Smooth muscle cell (in vitro differentiated cells): ENCODE results near the gene INHBB. TPM values are rescaled to one million over a fixed set of nuclear protein-coding genes. Genes with fewer than 3 reads are reported as not detected.
"Not testable (repeated sequence)": the region's sequence is repeated elsewhere in the genome, so short reads cannot be mapped to it uniquely, and the experiment has no call there.

Source experiments
- DNase-seq: peaks from one replicate; lab custom pipeline; 2025; ENCODE audit not compliant: unreplicated experiment; lab: John Stamatoyannopoulos, UW
- H2AFZ ChIP-seq: fragments of 200-600 bp; sonication (generic); 2 replicates; pipeline ENCODE4 v1.6.0; 2016; ENCODE audit warnings: antibody characterized with exemption, low read depth, mild to moderate bottlenecking
- H3F3A ChIP-seq: fragments of 200-600 bp; sonication (generic); 2 replicates; pipeline ENCODE4 v1.6.0; 2017; ENCODE audit warnings: antibody characterized with exemption, low read depth
- H3K27ac ChIP-seq: fragments of 200-600 bp; sonication (generic); 2 replicates; pipeline ENCODE4 v1.5.1; 2016; ENCODE audit warnings: low read depth, mild to moderate bottlenecking
- H3K27me3 ChIP-seq: fragments of 200-600 bp; sonication (generic); 2 replicates; pipeline ENCODE4 v1.6.1; 2016; ENCODE audit warnings: low read depth, mild to moderate bottlenecking
- H3K36me3 ChIP-seq: fragments of 200-600 bp; sonication (generic); 2 replicates; pipeline ENCODE4 v1.5.1; 2016; ENCODE audit warnings: low read depth
- H3K4me1 ChIP-seq: fragments of 200-600 bp; sonication (generic); 2 replicates; pipeline ENCODE4 v1.5.1; 2016; ENCODE audit warnings: low read depth
- H3K4me2 ChIP-seq: fragments of 200-600 bp; sonication (generic); 2 replicates; pipeline ENCODE4 v1.6.0; 2016; ENCODE audit warnings: mild to moderate bottlenecking
- H3K4me3 ChIP-seq: fragments of 200-600 bp; sonication (generic); 2 replicates; pipeline ENCODE4 v1.5.1; 2016; ENCODE audit warnings: mild to moderate bottlenecking
- H3K79me2 ChIP-seq: fragments of 200-600 bp; sonication (generic); 2 replicates; pipeline ENCODE4 v1.6.0; 2016; ENCODE audit warnings: low read depth, mild to moderate bottlenecking
- H3K9ac ChIP-seq: fragments of 200-600 bp; sonication (generic); 2 replicates; pipeline ENCODE4 v1.6.0; 2016; ENCODE audit warnings: low read depth
- H3K9me3 ChIP-seq: fragments of 200-600 bp; sonication (generic); replicated peaks from 2 replicates; pipeline ENCODE4 v1.5.1; 2016; ENCODE audit warnings: low read depth
- H4K20me1 ChIP-seq: fragments of 200-600 bp; sonication (generic); 2 replicates; pipeline ENCODE4 v1.6.0; 2016; ENCODE audit warnings: low read depth
- WGBS: methylation state at CpG from one replicate; pipeline ENCODE4 v1.1.7; 2016; ENCODE audit warnings: low lambda C conversion rate; 5-methylcytosine and 5-hydroxymethylcytosine counted together
- polyA plus RNA-seq: library from polyadenylated mRNA; unstranded; fragments of >200 nt; fragmentation: Nextera tagmentation; extraction: Ambion mirVana; gene quantifications from 2 replicates; pipeline ENCODE4 v1.2.1, GENCODE V29; 2016
- total RNA-seq: library from RNA; depleted of rRNA; stranded (reverse); fragments of >200 nt; gene quantifications from 2 replicates; pipeline ENCODE4 v1.2.3, GENCODE V29; 2014
- TF ChIP-seq, protein P1 (sequence below): fragments of 200-600 bp; sonication (generic); IDR thresholded peaks from 2 replicates; pipeline ENCODE4 v1.5.1; 2017; ENCODE audit warnings: borderline replicate concordance, mild to moderate bottlenecking, antibody characterized with exemption; ENCODE audit not compliant: insufficient read depth, poor library complexity, severe bottlenecking

Gene INHBB
- total and polyA plus RNA-seq, 2 experiments from 2014 or later = 0.06 to 0.09 TPM

DNA sequence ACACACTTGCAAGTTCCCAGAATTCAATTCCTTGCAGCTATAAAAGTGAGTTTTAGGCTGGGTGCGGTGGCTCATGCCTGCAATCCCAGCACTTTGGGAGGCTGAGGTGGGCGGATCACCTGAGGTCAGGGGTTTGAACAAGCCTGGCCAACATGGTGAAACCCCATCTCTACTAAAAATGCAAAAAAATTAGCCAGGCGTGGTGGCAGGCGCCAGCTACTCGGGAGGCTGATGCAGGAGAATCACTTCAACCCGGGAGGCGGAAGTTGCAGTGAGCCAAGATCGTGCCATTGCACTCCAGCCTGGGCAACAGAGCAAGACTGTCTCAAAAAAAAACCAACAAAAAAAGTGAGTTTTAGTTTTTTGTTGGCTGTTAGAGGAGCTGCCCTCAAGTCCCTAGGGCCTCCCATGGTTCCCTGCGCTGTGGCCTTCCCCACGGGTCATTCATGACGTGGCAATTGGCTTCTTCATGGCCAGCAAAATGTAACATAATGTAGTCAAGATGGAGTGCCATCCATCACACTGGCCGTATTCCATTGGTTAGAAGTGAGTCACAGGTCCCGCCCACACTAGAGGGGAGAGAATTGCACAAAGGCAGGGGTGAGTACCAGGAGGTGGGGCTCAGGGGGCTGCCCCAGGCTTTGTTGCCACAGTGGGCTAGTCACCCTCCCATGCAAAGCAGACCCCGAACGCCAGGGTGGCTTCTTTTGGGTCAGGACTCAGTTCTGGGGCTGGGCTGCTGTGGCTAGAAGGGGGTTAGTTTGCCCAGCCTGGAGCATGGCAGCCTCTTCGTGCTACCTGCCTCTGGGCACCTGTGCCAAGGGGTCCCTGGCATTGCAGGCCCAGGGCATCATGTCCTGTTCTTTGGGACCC lies 37.7 kb upstream of the INHBB start:
- DNase-seq = no peak
- Histone ChIP-seq H3F3A (peaks cover 3% of the 10 kb centered on the region), H3K9me3 (no peaks in the 10 kb centered on the region), H3K9ac (no peak overlapping the region), H3K36me3 (no peaks in the 10 kb centered on the region), H3K27me3 (no peaks in the 10 kb centered on the region), H2AFZ (no peak overlapping the region), H3K4me1 (no peaks in the 10 kb centered on the region), H3K4me2 (no peak overlapping the region), H3K27ac (no peak overlapping the region), H4K20me1 (no peaks in the 10 kb centered on the region), H3K4me3 (no peak overlapping the region), H3K79me2 (no peaks in the 10 kb centered on the region)
- 91% methylated on average over 16 of the region's 16 CpGs for WGBS
- TF ChIP-seq, protein P1, sequence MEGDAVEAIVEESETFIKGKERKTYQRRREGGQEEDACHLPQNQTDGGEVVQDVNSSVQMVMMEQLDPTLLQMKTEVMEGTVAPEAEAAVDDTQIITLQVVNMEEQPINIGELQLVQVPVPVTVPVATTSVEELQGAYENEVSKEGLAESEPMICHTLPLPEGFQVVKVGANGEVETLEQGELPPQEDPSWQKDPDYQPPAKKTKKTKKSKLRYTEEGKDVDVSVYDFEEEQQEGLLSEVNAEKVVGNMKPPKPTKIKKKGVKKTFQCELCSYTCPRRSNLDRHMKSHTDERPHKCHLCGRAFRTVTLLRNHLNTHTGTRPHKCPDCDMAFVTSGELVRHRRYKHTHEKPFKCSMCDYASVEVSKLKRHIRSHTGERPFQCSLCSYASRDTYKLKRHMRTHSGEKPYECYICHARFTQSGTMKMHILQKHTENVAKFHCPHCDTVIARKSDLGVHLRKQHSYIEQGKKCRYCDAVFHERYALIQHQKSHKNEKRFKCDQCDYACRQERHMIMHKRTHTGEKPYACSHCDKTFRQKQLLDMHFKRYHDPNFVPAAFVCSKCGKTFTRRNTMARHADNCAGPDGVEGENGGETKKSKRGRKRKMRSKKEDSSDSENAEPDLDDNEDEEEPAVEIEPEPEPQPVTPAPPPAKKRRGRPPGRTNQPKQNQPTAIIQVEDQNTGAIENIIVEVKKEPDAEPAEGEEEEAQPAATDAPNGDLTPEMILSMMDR = no peak

DNA sequence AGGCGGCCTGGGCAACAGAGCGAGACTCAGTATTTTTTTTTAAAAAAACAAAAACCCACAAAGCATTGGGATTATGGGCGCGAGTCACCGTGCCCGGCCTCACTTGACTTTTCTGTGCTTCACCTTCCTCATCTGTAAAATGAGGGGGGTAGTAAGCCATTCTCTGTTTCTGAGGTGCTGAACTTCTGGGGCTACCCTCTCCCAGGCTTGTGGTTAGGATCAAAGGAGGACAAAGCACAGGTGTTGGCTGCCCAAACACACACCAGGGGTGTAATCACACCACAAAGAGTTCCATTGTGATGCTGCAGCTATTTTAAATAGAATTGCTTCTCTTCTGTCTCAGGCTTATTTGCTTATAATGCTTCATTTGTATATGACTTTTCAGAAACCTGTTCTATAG lies 35.8 kb upstream of the INHBB start:
- TF ChIP-seq, protein P1 = no peak
- H3K4me3 ChIP-seq = no peak overlapping the region
- 86% methylated on average over 6 of the region's 6 CpGs for WGBS

DNA sequence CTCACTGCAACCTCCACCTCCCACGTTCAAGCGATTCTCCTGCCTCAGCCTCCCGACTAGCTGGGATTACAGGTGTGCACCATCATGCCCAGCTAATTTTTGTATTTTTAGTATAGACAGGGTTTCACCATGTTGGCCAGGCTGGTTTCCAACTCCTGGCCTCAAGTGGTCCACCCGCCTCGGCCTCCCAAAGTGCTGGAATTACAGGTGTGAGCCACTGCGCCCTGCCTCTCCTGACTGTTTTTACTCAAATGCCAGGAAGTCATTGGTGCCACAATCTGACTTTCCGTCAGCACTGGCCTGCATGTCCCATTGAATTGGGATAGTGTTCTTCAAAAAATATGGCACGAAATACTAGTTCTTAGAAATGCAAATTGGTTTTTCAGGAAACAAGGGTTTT lies 35.1 kb upstream of the INHBB start:
- WGBS = 94% methylated on average over 8 of the region's 8 CpGs
- H3K36me3 ChIP-seq, H3K4me3 ChIP-seq: not testable (repeated sequence)

More for the DNA sequence above, 35.8 kb upstream of the INHBB start:
- Histone ChIP-seq H3F3A (peaks cover 3% of the 10 kb centered on the region), H3K27me3 (no peaks in the 10 kb centered on the region), H3K4me1 (no peaks in the 10 kb centered on the region), H3K4me2 (no peak overlapping the region), H4K20me1 (no peaks in the 10 kb centered on the region), H3K9ac (no peak overlapping the region), H3K79me2 (no peaks in the 10 kb centered on the region), H3K36me3 (no peaks in the 10 kb centered on the region), H2AFZ (no peak overlapping the region), H3K9me3 (no peaks in the 10 kb centered on the region), H3K27ac (no peak overlapping the region)
- no peak for DNase-seq

DNA sequence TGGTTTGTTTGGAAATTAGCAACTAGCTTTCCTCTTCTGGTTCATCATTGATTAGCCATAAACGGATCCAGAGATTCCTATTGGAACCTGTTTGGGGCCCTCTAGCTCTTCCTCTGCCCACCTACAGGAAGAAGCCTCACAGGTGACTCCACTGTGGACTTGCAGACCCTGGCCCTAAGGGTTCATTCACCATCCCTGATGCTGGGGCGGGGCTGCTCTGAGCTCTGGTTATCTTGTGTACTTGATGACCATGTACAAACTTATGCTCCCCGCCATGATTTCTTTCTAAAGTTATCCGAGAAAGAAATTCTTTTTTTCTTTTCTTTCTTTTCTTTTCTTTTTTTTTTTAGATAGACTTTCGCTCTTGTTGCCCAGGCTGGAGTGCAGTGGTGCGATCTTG lies 33.9 kb upstream of the INHBB start:
- Histone ChIP-seq H3K4me2 (no peak overlapping the region), H3K27ac (no peak overlapping the region), H3K36me3 (no peaks in the 10 kb centered on the region), H3F3A (peaks cover 3% of the 10 kb centered on the region), H3K27me3 (no peaks in the 10 kb centered on the region), H4K20me1 (no peaks in the 10 kb centered on the region), H3K4me3 (no peak overlapping the region), H3K4me1 (no peaks in the 10 kb centered on the region), H2AFZ (no peak overlapping the region), H3K9me3 (no peaks in the 10 kb centered on the region), H3K9ac (no peak overlapping the region), H3K79me2 (no peaks in the 10 kb centered on the region)
- no peak for DNase-seq
- TF ChIP-seq, protein P1 = no peak
- 77% methylated on average over 6 of the region's 6 CpGs for WGBS

More for the DNA sequence above, 35.1 kb upstream of the INHBB start:
- H3K79me2 ChIP-seq, H3K9ac ChIP-seq, H3K4me1 ChIP-seq, H3K27ac ChIP-seq, H3K4me2 ChIP-seq, H3K27me3 ChIP-seq, H3F3A ChIP-seq, DNase-seq, H2AFZ ChIP-seq, H4K20me1 ChIP-seq, H3K9me3 ChIP-seq: not testable (repeated sequence)
